Measurements from ENCODE around the gene NEK8. TPM values are rescaled to one million over a fixed set of nuclear protein-coding genes. Genes with fewer than 3 reads are reported as not detected.
"Not testable (repeated sequence)": the region's sequence is repeated elsewhere in the genome, so short reads cannot be mapped to it uniquely, and the experiment has no call there.

The NEK8 gene
- total RNA-seq, 4 donors from 2014 or later = 2.1 to 9.5 (median 4.4) TPM

GRCh38 chr17:28774206-28774605, 45.6 kb downstream of the NEK8 start:
- intact Hi-C loops (cut with DNase I; ENCODE audit: low total_unique reads) = no loop called here
- TF ChIP-seq, protein P1, sequence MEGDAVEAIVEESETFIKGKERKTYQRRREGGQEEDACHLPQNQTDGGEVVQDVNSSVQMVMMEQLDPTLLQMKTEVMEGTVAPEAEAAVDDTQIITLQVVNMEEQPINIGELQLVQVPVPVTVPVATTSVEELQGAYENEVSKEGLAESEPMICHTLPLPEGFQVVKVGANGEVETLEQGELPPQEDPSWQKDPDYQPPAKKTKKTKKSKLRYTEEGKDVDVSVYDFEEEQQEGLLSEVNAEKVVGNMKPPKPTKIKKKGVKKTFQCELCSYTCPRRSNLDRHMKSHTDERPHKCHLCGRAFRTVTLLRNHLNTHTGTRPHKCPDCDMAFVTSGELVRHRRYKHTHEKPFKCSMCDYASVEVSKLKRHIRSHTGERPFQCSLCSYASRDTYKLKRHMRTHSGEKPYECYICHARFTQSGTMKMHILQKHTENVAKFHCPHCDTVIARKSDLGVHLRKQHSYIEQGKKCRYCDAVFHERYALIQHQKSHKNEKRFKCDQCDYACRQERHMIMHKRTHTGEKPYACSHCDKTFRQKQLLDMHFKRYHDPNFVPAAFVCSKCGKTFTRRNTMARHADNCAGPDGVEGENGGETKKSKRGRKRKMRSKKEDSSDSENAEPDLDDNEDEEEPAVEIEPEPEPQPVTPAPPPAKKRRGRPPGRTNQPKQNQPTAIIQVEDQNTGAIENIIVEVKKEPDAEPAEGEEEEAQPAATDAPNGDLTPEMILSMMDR (IDR thresholded peaks at IDR 0.05) = no peak
- TF ChIP-seq POLR2A (IDR thresholded peaks at IDR 0.05) = no peak
- DNase-seq (ENCODE audit: low spot score in 2 of 2) = no peak
- no peak overlapping the region for H3K4me3 ChIP-seq (ENCODE audit: low read depth, poor library complexity, severe bottlenecking)
- 73 to 75% methylated on average over 3 of the region's 3 CpGs for WGBS, 2 donors

- H3K4me3 ChIP-seq (ENCODE audit: low read depth, poor library complexity, severe bottlenecking) = no peak overlapping the region
- no peak for DNase-seq (ENCODE audit: low spot score in 2 of 2)
- 18 to 44% methylated on average over 1 of the region's 1 CpG for WGBS, 2 donors
- no peak for TF ChIP-seq POLR2A (IDR thresholded peaks at IDR 0.05)
- TF ChIP-seq, protein P1 (IDR thresholded peaks at IDR 0.05) = no peak
- intact Hi-C loops (cut with DNase I; ENCODE audit: low total_unique reads) = no loop called here
Measured at GRCh38 chr17:28777178-28777577, 48.6 kb downstream of the NEK8 start.

DNA sequence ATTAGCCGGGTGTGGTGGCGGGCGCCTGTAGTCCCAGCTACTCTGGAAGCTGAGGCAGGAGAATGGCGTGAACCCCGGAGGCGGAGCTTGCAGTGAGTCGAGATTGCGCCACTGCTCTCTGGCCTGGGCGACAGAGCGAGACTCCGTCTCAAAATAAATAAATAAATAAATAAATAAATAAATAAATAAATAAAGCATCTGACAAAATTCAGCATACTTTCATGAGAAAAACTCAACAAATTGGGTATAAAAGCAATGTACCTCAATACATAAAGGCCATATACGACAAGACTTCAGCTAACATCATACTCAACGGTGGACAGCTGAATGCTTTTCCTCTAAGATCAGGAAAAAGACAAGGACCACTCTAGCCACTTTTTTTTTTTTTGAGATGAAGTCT, 51.0 kb downstream of the NEK8 start:
- WGBS, 2 donors = 97 to 99% methylated on average over 13 of the region's 13 CpGs
- H3K4me3 ChIP-seq (ENCODE audit: low read depth, poor library complexity, severe bottlenecking); intact Hi-C loops (cut with DNase I; ENCODE audit: low total_unique reads): not testable (repeated sequence)
- DNase-seq (ENCODE audit: low spot score in 2 of 2) = peak in 1 of 2 donors; percentile 60

- intact Hi-C loops (cut with DNase I; ENCODE audit: low total_unique reads) = no loop called here
- no peak overlapping the region for H3K4me3 ChIP-seq (ENCODE audit: low read depth, poor library complexity, severe bottlenecking)
- DNase-seq (ENCODE audit: low spot score in 2 of 2) = no peak
- TF ChIP-seq, protein P1 (IDR thresholded peaks at IDR 0.05) = no peak
- no peak for TF ChIP-seq POLR2A (IDR thresholded peaks at IDR 0.05)
- whole genome bisulfite sequencing, 2 donors = 85 to 88% methylated on average over 3 of the region's 3 CpGs
Measured at GRCh38 chr17:28783161-28783560, 54.6 kb downstream of the NEK8 start.

- H3K4me3 ChIP-seq (ENCODE audit: low read depth, poor library complexity, severe bottlenecking) = no peak overlapping the region
- TF ChIP-seq, protein P1 (IDR thresholded peaks at IDR 0.05) = no peak
- 96 to 98% methylated on average over 4 of the region's 4 CpGs for WGBS, 2 donors
- no peak for DNase-seq (ENCODE audit: low spot score in 2 of 2)
- intact Hi-C loops (cut with DNase I; ENCODE audit: low total_unique reads) = no loop called here
Measured at GRCh38 chr17:28788100-28788499, 59.5 kb downstream of the NEK8 start.

Other genes with a start within 250 kb of the NEK8 start
- 10 to 100 TPM; 28.9 to 65.0 (median 45.4) TPM for gene FOXN1, start 222.4 kb upstream of the NEK8 start, total RNA-seq
- 10 to 100 TPM; 41.2 to 41.6 (median 41.4) TPM for gene UNC119, start 176.2 kb upstream of the NEK8 start, total RNA-seq
- gene PIGS, start 157.3 kb upstream of the NEK8 start, total RNA-seq = 10 to 100 TPM; 57.6 to 84.0 (median 75.1) TPM
- gene ALDOC, start 151.9 kb upstream of the NEK8 start, total RNA-seq = 100 to 1,000 TPM; 109 to 186 (median 138) TPM
- gene SPAG5, start 129.8 kb upstream of the NEK8 start, total RNA-seq = 10 to 100 TPM in 1 of 4 donors, 1 to 10 TPM in 3; 4.0 to 12.4 (median 7.7) TPM
- 1 to 10 TPM; 6.7 to 8.7 (median 6.9) TPM for gene RSKR, start 114.6 kb upstream of the NEK8 start, total RNA-seq
- gene BLTP2, start 83.6 kb upstream of the NEK8 start, total RNA-seq = 10 to 100 TPM; 51.0 to 93.7 (median 83.7) TPM
- 10 to 100 TPM; 36.6 to 47.4 (median 38.0) TPM for gene SDF2, start 66.9 kb upstream of the NEK8 start, total RNA-seq
- 10 to 100 TPM; 47.2 to 86.7 (median 71.3) TPM for gene SUPT6H, start 66.6 kb upstream of the NEK8 start, total RNA-seq
- gene PROCA1, start 16.9 kb upstream of the NEK8 start, total RNA-seq = 1 to 10 TPM in 3 of 4 donors, not detected in 1; 1.0 to 3.7 (median 3.3) TPM
- gene RAB34, start 10.9 kb upstream of the NEK8 start, total RNA-seq = 100 to 1,000 TPM in 2 of 4 donors, 10 to 100 TPM in 2; 76.6 to 138 (median 103) TPM
- 100 to 1,000 TPM; 538 to 966 (median 735) TPM for gene RPL23A, start 8.8 kb upstream of the NEK8 start, total RNA-seq
- 10 to 100 TPM in 3 of 4 donors, 1 to 10 TPM in 1; 9.4 to 33.6 (median 23.5) TPM for gene TLCD1, start 2.6 kb upstream of the NEK8 start, total RNA-seq
- 10 to 100 TPM; 11.0 to 30.9 (median 21.8) TPM for gene TRAF4, start 15.2 kb downstream of the NEK8 start, total RNA-seq
- gene FAM222B, start 114.0 kb downstream of the NEK8 start, total RNA-seq = 10 to 100 TPM; 10.7 to 18.0 (median 12.0) TPM
- 10 to 100 TPM; 39.4 to 45.2 (median 41.6) TPM for gene ERAL1, start 126.2 kb downstream of the NEK8 start, total RNA-seq
- gene FLOT2, start 168.9 kb downstream of the NEK8 start, total RNA-seq = 100 to 1,000 TPM in 1 of 4 donors, 10 to 100 TPM in 3; 38.7 to 117 (median 45.6) TPM
- gene DHRS13, start 174.3 kb downstream of the NEK8 start, total RNA-seq = 10 to 100 TPM; 19.2 to 22.9 (median 19.5) TPM
- gene PHF12, start 222.7 kb downstream of the NEK8 start, total RNA-seq = 10 to 100 TPM; 24.4 to 52.9 (median 42.7) TPM

Measured in lower leg skin (tissue), 4 donors.